ENCODE data around the gene EXOC3L1. TPM values are rescaled to one million over a fixed set of nuclear protein-coding genes. Genes with fewer than 3 reads are reported as not detected.

EXOC3L1 gene
- total and polyA plus RNA-seq, 2 of the 13 experiments (the other 11 are each of a cell fraction or from before 2014, with no cell fraction given) = 0.12 TPM; not detected in 1

DNA sequence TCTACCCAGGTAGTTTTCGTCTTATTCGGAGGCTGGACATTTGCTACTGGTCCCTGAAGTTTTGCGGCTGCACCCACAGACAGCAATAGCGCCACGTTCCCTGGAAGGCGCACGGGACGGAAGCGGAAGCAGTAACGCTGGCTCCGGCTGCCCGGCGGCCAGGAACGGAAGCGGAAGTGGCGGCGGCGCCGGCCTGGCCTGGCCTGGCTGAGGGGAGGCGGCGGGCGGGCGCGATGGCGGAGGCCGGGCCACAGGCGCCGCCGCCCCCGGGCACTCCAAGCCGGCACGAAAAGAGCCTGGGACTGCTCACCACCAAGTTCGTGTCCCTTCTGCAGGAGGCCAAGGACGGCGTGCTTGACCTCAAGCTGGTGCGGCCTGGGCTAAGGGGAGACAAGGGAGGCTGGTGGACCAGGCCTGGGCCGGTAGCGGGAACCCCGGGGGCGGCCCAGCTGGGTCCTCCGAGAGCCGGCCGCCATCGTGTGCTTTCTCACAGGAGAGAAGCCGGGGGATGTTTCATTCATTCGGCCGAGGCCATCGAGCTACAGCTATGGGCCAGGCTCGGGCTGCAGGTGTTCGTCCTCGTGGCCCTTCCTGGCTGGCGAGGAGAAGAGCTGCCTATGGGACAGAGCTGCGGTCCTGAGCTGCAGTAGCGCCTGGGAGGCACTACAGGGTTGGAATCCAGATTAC is 2.2 kb upstream of the EXOC3L1 start, which contains the start of gene E2F4 (continued):
- TF ChIP-seq, protein P1, sequence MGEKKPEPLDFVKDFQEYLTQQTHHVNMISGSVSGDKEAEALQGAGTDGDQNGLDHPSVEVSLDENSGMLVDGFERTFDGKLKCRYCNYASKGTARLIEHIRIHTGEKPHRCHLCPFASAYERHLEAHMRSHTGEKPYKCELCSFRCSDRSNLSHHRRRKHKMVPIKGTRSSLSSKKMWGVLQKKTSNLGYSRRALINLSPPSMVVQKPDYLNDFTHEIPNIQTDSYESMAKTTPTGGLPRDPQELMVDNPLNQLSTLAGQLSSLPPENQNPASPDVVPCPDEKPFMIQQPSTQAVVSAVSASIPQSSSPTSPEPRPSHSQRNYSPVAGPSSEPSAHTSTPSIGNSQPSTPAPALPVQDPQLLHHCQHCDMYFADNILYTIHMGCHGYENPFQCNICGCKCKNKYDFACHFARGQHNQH (CRISPR knock-in tag; IDR thresholded peaks at IDR 0.05) = peak; percentile 76
- TF ChIP-seq ZNF274 (CRISPR knock-in tag; IDR thresholded peaks at IDR 0.05) (0 out of 2 replicates have a peak, but pooled peaks have one; percentile 39), TMF1 (CRISPR knock-in tag; IDR thresholded peaks at IDR 0.05; ENCODE audit: low read depth) (peak; percentile 85), ZBTB26 (CRISPR knock-in tag; IDR thresholded peaks at IDR 0.05; ENCODE audit: borderline replicate concordance) (no peak), MAFG (CRISPR knock-in tag; IDR thresholded peaks at IDR 0.05) (no peak), HNRNPLL (IDR thresholded peaks at IDR 0.05; ENCODE audit: low read depth, low read length, poor library complexity, severe bottlenecking) (peak; percentile 73), ZNF562 (CRISPR knock-in tag; IDR thresholded peaks at IDR 0.05; ENCODE audit: borderline replicate concordance) (no peak), GTF2F1 (IDR thresholded peaks at IDR 0.05; ENCODE audit: low read length) (no peak), ZKSCAN8 (CRISPR knock-in tag; IDR thresholded peaks at IDR 0.05; ENCODE audit: borderline replicate concordance) (no peak), IRX3 (CRISPR knock-in tag; IDR thresholded peaks at IDR 0.05; ENCODE audit: borderline replicate concordance, low read depth) (peak; percentile 50; the same call in 1 of the 2 replicates), SIX1 (CRISPR knock-in tag; IDR thresholded peaks at IDR 0.05; ENCODE audit: borderline replicate concordance) (no peak), NFYC (CRISPR knock-in tag; IDR thresholded peaks at IDR 0.05) (peak; percentile 49; the same call in 1 of the 2 replicates), PAX8 (CRISPR knock-in tag; IDR thresholded peaks at IDR 0.05; ENCODE audit: borderline replicate concordance) (no peak), MAFK (conservative IDR thresholded peaks at IDR 0.05 in 1 of 2, IDR thresholded peaks at IDR 0.05 in 1 of 2; ENCODE audit: low read length in 2 of 2) (no peak), REXO4 (CRISPR knock-in tag; IDR thresholded peaks at IDR 0.05; ENCODE audit: borderline replicate concordance) (no peak), FOSL2 (CRISPR knock-in tag; IDR thresholded peaks at IDR 0.05) (peak; percentile 46; the same call in 1 of the 2 replicates), NCOR1 (IDR thresholded peaks at IDR 0.05; ENCODE audit: borderline replicate concordance, low read length) (no peak)
- TF ChIP-seq, protein P2, sequence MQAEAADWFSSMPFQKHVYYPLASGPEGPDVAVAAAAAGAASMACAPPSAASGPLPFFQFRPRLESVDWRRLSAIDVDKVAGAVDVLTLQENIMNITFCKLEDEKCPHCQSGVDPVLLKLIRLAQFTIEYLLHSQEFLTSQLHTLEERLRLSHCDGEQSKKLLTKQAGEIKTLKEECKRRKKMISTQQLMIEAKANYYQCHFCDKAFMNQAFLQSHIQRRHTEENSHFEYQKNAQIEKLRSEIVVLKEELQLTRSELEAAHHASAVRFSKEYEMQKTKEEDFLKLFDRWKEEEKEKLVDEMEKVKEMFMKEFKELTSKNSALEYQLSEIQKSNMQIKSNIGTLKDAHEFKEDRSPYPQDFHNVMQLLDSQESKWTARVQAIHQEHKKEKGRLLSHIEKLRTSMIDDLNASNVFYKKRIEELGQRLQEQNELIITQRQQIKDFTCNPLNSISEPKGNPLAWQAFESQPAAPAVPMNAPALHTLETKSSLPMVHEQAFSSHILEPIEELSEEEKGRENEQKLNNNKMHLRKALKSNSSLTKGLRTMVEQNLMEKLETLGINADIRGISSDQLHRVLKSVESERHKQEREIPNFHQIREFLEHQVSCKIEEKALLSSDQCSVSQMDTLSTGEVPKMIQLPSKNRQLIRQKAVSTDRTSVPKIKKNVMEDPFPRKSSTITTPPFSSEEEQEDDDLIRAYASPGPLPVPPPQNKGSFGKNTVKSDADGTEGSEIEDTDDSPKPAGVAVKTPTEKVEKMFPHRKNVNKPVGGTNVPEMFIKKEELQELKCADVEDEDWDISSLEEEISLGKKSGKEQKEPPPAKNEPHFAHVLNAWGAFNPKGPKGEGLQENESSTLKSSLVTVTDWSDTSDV (CRISPR knock-in tag; IDR thresholded peaks at IDR 0.05) = peak; percentile 93; the same call in 1 of the 2 replicates
- TF ChIP-seq, protein P3, sequence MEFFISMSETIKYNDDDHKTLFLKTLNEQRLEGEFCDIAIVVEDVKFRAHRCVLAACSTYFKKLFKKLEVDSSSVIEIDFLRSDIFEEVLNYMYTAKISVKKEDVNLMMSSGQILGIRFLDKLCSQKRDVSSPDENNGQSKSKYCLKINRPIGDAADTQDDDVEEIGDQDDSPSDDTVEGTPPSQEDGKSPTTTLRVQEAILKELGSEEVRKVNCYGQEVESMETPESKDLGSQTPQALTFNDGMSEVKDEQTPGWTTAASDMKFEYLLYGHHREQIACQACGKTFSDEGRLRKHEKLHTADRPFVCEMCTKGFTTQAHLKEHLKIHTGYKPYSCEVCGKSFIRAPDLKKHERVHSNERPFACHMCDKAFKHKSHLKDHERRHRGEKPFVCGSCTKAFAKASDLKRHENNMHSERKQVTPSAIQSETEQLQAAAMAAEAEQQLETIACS (CRISPR knock-in tag; IDR thresholded peaks at IDR 0.05) = peak; percentile 66
- TF ChIP-seq, protein P4, sequence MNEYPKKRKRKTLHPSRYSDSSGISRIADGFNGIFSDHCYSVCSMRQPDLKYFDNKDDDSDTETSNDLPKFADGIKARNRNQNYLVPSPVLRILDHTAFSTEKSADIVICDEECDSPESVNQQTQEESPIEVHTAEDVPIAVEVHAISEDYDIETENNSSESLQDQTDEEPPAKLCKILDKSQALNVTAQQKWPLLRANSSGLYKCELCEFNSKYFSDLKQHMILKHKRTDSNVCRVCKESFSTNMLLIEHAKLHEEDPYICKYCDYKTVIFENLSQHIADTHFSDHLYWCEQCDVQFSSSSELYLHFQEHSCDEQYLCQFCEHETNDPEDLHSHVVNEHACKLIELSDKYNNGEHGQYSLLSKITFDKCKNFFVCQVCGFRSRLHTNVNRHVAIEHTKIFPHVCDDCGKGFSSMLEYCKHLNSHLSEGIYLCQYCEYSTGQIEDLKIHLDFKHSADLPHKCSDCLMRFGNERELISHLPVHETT (CRISPR knock-in tag; conservative IDR thresholded peaks at IDR 0.05) = peak; percentile 22; the same call in 1 of the 2 replicates

Data from HepG2 (cell line).